Keratinocyte (primary cell): ENCODE results near the gene KIF16B.

ENCODE experiments used
- EZH2 ChIP-seq: IDR thresholded peaks from one replicate; pipeline ENCODE4 v1.6.1; 2012; ENCODE audit warnings: inconsistent platforms, mild to moderate bottlenecking, low read length, moderate library complexity
- TF ChIP-seq, protein P1 (sequence below), 3 experiments: IDR thresholded peaks in 1 of 3; conservative IDR thresholded peaks in 1 of 3; optimal IDR thresholded peaks in 1 of 3; 2 replicates in 2 of 3; 3 replicates in 1 of 3; pipeline versions ENCODE3 to v1.5.1; 2011; ENCODE audit warnings: low read length in 3 of 3, mild to moderate bottlenecking in 3 of 3, moderate library complexity in 2 of 3, control low read depth in 1 of 3, inconsistent platforms in 1 of 3; ENCODE audit not compliant: insufficient read depth in 2 of 3; ENCODE audit errors: extremely low read depth in 1 of 3

DNA sequence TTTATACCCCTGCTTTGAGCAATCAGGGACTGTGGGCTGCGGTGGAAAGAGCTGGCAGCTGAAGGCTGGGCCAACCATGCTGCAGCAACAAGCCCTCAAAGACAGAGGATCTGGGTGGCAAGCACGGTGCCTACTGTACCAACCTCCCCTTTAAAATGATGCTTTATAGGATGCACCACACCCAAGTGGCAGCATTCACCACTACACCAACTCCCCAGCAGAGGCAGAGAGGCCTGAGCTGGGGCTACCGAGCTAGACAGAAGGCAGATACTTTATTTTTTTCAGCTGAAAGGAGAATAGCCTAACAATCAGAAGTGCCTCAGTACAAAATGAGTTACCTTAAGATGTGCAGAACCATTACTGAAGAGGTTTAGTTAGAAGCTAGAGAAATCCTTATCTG, 31.4 kb downstream of the KIF16B start:
- TF ChIP-seq, protein P1, sequence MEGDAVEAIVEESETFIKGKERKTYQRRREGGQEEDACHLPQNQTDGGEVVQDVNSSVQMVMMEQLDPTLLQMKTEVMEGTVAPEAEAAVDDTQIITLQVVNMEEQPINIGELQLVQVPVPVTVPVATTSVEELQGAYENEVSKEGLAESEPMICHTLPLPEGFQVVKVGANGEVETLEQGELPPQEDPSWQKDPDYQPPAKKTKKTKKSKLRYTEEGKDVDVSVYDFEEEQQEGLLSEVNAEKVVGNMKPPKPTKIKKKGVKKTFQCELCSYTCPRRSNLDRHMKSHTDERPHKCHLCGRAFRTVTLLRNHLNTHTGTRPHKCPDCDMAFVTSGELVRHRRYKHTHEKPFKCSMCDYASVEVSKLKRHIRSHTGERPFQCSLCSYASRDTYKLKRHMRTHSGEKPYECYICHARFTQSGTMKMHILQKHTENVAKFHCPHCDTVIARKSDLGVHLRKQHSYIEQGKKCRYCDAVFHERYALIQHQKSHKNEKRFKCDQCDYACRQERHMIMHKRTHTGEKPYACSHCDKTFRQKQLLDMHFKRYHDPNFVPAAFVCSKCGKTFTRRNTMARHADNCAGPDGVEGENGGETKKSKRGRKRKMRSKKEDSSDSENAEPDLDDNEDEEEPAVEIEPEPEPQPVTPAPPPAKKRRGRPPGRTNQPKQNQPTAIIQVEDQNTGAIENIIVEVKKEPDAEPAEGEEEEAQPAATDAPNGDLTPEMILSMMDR (optimal IDR thresholded peaks at IDR 0.05 in 1 of 3, IDR thresholded peaks at IDR 0.05 in 1 of 3, conservative IDR thresholded peaks at IDR 0.05 in 1 of 3; ENCODE audit: extremely low read depth in 1 of 3, insufficient read depth in 2 of 3, low read length in 3 of 3), result no peak
- no peak for TF ChIP-seq EZH2
